Activated T-helper 1 cell treated with Interleukin-2 at 50 U/mL for 16 hours (primary cell): ENCODE results near the gene SNORC.

Experiments used
- DNase-seq: peaks from one replicate; pipeline ENCODE4 v3.0.0-alpha.2; 2020; ENCODE audit warnings: low read depth

The SNORC gene

DNA sequence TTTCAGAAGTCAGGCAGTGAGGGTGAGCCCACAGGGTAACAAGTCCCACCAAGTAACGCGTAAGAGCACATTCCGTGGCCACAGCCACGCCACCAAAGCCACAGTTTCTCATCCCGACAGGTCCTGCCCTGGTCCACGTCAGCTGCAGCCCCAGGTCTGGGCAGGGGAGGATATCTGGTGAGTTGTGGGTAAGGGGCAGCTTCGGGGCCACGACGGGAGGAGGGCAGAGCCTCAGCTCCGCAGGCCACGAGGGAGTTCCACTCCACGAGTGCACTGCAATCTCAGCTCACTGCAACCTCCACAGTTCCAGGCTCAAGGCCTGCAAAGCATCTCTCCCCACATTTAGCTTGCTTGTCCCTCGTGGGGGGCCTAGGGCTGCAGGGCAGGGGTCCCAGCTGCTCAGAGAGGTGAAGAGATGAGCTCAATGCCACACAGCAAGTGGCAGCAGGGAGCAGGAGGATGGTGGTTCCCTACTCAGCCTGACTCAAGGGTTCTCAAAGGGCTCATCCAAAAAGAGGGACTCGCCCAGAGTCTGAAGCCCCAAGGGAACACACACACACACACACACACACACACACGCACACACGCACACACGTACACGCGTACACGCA lies 12.5 kb downstream of the SNORC start:
- DNase-seq, result no peak

DNA sequence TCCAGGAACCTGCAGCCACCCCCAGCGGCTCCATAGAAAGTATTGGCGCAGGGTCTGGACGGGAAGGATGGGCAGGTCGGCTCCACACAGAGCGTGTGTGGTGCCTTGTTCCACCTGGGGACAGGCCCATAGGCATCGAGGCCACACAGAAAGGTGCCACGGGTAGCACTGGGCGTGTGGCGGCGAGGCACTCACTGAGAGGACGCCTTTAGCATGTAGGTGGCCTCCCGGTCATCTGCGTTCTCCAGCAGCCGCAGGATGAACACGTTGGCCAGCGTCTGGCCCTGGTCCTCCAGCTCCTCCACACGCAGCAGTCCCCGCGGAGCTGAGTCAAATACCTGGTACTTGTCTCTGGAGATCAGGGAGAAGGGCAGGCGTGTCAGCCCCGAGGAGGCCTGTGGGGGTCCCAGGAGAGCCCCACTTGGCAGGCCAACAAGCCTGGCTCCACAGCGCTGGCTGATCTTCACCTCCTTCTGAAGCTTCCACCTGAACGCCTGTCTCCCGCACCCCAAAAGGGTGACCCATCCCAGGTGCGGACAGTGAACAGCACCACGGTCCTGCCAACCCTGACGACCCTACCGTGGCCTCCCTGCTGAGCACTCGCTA lies 13.2 kb downstream of the SNORC start:
- DNase-seq, result no peak

DNA sequence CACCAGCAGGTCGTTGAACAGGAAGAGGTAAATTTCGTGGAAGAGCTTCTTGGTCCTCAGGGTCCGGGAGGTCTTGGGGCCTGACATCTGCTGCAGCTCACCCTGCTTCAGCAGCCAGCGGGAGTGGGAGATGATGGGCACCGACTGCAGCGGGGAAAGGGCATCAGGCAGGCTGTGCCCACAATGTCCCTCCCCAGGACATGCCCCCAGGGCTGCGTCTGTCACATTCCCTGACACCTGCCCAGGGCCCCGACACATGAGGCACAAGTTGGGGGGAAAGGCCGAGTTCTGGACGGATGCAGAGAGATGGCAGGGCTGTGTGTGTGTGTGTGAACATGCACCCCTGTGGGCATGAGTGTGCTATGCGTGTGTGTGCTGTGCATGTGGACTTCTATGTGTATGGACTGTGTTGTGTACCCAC lies 13.9 kb downstream of the SNORC start:
- no peak for DNase-seq

DNA sequence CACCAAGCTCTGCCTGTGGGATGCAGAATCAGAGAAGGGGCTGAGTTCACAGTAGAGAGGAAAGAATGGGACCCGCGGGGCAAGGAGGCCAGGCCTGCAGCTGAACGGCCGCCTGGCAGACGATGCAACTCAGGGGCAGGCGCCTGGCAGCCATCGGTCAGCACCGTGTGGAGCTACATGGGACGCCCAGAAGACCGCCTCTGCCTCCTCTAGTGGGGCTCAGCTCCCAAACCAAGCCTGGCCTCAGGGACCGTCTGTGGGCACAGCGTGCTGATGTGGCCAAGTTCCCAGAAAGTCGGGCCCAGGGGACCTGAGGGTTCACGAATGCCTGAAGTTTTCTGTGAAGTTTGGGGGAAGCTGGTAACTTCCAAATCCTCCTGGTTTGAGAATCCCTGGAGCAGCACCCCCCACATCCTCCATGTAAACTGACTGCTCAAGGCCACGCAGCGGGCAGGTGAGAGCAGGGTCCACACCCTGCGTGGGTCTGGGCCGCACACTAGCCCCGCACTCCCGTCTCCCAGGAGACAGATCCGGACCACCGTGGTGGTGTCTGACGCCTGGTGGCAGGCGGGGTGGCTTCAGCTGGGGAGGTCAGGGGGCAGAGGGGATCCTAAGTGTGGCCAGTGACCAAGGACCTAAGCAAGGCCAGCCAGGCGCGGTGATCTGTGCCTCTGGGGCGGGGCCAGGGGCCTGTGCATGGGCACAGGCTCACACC lies 14.6 kb downstream of the SNORC start:
- DNase-seq, result no peak

DNA sequence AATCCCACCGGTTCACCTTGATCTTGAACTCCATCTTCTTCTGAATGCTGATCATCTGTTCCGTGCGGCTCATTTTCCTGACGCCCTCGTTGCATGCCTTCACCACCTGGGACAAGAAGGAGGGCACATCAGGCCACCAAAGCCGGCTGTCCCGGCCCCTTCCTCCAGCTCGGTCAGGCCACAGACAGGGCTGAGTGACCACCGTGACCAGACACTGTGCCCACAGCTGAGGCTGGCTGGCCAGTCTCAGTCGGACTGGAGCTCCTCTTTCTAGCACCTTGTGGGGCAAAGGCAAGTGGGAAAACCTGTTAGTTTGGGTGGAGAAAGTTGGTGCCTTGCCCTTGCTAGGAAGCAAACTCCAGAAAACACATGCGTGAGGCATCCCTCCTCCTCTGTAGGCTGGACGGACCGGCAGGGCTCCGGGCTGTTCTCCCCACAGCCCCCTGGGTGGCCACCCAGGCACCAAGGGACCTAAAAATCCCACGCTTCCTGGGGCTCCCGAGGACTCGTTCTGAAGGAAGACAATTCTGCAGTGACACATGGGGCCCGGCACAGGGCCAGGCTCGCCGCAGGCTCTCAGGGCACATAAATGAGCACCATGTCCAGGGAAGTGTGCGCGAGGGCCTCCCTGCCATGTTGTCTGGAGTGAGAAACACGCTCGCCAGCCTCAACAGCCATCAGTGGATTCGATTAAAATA lies 15.3 kb downstream of the SNORC start:
- no peak for DNase-seq

DNA sequence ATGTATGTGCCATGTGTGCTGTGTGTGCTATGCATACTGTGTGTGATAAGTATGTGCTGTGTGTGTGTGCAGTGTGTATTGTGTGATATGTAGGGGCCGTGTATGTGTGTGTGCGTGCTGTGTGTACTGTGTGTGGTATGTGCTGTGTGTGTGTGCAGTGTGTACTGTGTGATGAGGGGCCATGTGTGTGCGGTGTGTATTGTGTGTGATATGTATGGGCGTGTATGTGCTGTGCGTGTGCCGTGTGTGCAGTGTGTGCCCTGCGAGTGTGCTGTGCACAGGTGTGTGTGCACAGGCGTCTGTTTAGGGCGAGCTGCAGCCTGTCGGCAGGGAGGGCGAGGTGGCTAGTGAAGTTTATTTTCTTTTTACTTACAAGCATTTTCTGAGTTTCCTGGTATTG lies 16.1 kb downstream of the SNORC start:
- DNase-seq, result no peak

DNA sequence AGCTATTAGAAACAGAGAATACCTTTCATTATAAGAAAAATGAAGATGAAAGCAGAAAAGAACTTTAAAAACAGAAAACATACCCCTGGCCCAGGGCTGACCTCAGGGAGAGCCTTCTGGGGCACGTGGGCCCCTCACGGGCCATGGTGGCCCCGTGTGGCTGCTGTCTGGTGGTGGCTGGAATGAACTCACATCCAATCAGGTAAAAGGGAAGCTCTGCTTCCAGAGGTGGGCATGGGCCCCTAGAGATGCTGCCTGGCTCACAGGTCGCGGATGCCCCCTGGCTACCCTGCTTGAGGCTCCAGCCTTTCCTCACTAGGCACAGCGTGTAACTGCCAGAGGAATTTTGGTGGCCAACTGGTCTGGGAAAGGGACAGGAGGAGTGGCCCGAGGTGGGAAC lies 16.6 kb downstream of the SNORC start:
- DNase-seq, result no peak

DNA sequence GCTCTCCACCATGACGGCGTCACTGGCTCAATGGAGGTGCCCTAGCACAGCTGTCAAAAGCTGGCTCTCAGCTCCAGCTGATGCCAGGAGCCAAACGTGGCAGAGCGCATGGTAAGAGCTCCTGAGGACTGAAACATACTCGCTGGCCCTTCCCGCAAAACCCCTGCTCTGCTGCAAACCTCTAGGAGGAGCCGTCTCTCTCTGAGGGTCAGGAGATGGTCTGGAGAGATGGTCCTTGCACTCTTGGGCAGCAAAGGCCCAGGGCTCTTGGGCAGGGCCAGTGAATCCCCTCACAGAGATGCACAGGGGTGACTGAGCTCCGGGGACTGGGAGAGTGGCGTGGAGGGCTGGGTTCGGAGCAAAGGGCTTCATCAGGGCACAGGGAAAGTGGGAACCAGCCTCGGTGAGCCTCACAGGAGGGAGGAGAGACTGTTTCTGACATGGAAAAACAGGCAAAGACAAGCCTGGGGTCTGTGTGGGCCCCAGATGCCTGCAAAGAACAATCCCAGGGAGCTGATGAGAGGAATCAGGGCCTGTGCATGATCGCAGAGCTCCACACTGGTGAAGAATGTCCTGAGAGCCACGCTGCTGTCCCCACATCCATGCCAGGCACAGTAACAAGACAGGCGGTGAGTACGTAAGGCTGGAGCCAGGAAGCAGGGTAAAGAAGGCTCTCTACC lies 17.2 kb downstream of the SNORC start:
- no peak for DNase-seq

DNA sequence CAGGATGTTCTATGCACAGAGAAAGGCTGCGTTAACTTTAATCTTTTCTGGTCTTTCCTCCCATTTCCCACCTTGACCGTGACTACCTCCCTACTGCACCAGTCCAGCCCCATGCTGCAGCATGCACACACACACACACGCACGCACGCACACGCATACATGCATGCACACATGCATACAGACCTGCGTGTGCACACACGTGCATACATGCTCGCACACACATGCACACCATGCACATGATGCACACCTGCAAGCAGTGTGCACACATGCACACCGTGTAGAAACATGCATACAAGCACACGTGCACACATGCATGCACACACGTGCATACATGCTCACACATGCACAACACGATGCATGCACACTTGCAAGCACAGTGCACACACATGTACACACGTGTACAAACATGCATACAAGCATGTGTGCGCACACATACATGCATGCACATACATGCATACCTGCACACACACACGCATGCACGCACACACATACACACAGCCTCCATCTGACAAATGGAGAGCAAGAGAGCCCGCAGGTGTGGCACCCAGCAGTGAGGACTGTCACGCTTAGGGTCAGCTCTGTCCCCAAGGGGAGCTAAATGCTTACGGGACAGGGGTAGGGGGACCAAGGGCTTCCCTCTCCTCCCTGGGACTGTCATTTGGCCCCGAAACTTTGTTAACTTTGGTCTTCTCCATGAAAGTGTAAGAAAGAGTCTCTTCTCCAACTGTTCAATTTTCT lies 18.2 kb downstream of the SNORC start:
- no peak for DNase-seq

DNA sequence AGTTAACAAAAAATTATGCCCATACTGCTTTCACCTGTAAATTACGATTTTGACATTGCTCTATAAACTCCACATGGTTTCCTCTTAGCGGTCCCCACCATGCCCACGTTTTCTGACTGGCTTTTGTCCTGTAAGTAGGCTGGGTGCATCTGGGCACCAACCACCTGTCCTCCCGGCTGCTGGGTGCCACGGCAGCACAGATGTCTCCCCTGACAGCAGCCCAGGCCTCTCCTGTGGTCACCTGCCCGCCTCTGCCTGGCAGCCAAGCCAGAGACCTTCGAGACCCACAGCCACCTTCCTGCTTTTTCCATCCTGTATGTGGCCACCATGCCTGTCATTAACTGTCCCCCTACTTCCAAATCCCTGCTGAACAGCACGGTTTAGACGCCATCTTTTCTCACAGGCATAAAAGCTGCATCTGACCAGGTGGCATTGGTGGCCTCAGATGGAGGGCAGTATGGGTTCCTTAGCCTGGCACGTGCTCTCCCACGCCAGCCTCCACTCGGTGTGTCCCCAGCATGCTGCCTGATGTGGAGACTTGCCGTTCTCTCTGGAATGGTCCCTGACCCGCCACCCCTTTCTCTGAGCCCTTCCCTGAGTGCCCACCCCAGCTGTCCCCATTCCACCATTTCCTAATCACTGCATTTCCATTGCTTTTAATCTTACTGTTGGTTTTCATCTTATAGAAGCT lies 18.9 kb downstream of the SNORC start:
- no peak for DNase-seq

DNA sequence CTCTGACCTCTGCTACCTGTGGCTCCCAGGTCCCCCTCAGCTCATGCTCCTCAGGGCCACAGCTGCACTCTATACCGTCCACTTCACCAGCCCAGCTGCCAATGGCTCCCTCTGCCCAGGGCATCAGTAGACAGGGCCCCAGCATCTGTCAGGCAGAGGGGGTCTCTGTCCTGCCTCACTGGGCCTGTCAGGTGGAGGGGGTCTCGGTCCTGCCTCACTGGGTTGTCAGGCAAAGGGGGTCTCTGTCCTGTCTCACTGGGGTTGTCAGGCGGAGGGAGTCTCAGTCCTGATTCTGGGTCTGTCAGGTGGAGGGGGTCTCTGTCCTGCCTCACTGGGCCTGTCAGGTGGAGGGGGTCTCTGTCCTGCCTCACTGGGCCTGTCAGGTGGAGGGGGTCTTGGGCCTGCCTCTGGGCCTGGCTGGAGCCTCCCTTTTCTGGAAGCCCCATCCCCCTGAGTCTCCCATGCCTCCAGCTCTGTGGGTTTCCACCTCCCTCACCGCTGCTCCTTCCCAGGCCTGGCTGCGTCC lies 19.9 kb downstream of the SNORC start:
- no peak for DNase-seq

DNA sequence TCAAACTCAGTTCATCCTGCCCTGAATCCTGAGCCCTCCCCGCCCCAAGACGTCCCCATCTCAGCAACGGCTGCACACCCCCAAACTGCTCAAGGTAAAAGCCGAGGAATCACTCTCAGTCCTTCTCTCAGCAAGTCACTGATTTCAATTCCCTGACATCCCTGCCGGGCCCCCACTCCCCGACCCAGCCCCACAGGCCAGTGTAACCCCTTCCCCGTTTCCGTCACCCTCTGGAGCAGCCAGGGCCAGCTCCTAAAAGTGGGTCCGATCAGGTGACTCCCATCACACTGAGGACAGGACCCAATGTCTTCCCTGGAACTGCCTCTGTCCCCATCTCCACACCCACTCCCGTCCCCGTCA lies 20.5 kb downstream of the SNORC start:
- no peak for DNase-seq

DNA sequence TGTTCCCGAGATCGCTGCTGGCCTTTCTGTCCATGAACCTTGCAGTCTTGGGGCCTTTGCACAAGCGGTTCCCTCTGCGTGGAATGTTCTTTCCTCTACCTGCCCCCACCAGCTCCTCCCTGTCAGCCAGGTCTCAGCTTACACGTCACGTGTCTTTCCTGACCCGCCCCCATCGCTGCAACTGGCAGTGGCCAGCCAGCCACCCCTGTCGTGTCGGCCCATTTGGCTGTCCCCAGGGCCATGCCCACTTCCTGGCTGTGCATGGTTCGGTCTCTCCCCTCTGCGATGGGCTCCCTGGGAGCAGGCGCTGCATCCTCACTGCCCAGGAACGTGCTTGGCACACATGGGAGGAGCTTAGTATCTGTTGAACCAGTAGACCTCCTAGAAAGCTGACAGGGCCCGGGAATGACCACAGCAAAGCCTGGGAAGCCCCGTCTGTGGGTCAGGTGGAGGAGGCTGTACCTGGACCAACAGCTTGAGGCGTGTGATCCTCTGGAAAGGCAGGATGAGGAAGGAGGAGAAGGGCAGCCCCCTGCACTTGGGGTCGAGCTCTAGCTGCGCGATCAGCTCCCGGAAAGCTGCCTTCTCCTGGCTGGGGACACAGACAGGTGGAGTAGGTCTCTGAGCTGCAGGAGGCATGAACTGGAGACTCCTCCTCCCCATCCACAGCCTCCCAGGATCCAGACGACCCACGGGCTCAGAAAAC lies 21.0 kb downstream of the SNORC start:
- no peak for DNase-seq

DNA sequence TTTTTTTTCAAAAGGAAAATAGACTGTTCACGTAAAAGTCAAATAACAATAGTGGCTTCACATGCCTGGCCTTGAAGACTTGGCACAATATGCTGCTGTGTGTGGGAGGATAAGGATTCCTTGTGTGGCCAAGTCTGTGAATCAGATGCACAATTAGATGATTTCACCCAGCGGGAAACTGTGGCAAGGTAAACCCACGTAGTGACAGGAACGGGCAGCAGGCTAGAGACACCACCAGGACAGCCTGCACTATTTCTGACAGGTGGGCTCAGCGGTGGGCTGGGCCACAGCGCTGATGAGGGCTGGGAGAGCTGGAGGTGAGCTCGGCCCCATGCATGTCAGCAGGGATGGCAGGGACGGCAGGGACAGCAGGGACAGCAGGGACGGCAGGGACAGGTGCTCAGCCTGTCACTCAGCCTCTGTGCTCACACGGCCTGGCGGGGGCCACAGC lies 21.6 kb downstream of the SNORC start:
- no peak for DNase-seq

DNA sequence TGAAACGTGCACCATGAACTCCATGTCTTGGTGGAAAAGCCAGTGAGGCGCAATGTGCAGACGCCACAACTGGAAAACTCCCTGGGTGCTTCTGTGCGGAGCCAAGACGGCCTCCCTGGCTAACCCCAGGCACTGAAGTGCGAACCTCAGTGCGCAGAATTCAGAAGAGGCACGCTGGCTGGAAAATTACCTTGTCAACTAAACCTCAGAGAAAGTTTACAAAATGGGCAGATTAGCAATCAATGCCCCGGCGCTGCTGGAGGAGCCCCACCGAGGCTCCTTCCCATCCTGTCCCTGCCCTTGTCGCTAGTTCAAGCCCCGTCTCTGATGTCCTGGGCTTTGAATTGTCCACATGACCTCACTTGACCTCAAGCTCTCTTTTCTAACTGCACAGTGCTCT lies 22.2 kb downstream of the SNORC start:
- DNase-seq, result no peak

DNA sequence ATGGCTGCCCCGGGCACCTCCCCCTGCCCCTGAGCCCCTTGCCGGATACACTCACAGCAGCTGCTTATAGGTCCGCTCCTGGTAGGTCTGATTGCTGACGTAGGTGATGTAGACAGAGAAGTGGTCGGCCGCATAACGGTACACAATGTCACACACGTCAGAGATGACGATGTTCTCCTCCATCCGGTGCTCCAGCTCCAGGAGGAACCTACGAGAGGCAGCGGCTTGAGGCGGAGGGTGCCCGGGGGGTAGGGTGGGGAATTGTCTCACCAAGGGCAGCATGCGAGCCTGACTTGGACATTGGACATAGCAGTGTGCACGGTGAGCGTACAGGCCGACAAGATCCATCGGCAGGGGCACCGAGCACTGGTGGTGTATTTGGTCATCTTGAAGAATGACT lies 22.8 kb downstream of the SNORC start:
- DNase-seq, result no peak

DNA sequence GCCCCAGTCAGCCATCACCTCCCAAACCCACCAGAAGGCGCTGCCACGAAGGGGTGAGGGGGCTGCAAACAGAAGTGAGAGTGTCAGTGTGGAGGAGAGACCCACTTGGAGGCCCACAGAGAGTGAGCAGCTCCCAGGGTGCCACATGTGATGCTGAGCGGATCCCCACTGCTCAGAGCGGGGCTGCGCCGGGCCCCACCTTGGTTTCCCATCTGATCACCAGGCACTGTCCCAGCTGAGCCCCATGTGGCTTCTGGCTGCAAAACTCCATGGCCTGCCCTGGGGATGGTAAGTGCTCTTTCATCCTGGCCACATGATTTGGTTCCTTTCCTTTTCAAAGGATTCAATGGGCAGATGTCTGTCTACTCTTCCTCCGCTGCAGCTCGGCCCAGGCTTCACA lies 23.8 kb downstream of the SNORC start:
- DNase-seq, result no peak

DNA sequence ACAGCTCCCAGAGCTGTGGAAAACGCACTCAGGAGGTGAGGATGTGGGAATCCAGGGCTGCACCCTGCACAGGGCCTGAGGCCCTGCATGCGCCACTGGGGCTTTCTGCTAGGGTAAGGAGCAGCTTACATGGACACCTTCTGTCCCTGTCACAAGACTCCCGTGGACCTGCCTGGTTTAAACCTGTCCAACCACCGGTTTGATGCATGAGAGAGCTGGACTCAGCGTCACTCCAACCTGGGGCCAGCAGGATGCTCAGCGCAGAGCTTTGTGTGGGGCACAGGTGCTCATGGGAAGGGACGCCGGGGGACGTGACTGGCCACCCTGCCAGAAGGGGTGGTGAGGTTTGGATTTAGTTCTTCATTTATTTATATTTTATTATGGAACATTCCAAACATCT lies 24.2 kb downstream of the SNORC start:
- DNase-seq, result no peak

DNA sequence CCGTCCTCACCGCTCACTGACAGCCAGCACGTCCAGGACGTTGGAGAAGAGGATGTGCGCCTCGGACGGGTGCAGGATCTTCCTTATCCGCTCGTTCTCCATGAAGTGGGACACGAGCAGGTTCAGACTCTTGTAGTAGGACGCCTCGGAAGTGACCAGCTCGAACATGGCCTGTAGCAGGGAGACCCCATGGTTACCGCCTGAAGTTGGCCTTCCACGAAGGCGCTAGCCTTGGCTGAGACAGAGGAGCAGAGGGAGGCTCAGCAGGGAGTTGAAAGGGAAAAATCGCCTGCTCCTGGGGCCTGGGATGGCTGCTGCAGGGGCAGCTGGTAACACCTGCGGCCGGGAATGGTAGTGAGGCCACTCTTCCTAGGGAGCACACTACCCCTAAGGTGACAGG lies 24.7 kb downstream of the SNORC start:
- DNase-seq, result no peak

DNA sequence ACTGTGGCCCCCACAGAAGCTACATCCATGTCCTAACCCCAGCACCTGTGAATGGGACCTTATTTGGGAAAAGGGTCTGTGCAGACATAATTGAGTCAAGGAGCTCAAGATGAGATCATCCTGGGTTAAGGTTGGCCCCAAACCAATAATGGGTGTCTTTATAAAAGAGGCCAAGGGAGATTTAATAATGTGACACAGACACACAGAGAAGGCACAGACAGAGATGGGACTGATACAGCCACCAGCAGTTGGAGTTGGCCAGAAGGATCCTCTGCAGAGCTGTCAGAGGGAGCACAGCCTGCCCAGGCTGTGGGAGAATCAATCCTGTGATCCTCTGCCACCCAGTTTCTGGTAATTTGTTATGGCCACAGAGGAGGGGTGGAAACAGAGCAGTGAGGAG lies 26.0 kb downstream of the SNORC start:
- DNase-seq, result no peak
